ENCODE data around the gene TEX19. TPM values are rescaled to one million over a fixed set of nuclear protein-coding genes. Genes with fewer than 3 reads are reported as not detected.
"Not testable (repeated sequence)": the region's sequence is repeated elsewhere in the genome, so short reads cannot be mapped to it uniquely, and the experiment has no call there.

Gene TEX19
- total RNA-seq, 2 experiments from 2014 or later: 2.0 to 3.4 TPM

- POLR2A ChIA-PET: interaction anchor here (0.6 kb wide), 1 partner anchor 9 kb away, joined by 5 read pairs; no protein-coding TSS in a partner anchor
- BruUV-seq (replicated peaks): no TSS peak
Measured at GRCh38 chr17:82372249-82373071, 13.4 kb downstream of the TEX19 start.

GRCh38 chr17:82373072-82373452 is 14.0 kb downstream of the TEX19 start:
- DNase-seq (ENCODE audit: low spot score); H4K20me1 ChIP-seq (ENCODE audit: insufficient read depth, low read length); H3K36me3 ChIP-seq (ENCODE audit: insufficient read depth, low read length); H3K4me2 ChIP-seq (ENCODE audit: low read length); intact Hi-C loops (cut with micrococcal nuclease; ENCODE audit: unreplicated experiment); H3K79me2 ChIP-seq (ENCODE audit: insufficient read depth, low read depth, low read length); BruUV-seq (replicated peaks); H3K9me2 ChIP-seq (ENCODE audit: insufficient read depth, low read length); H3K9me3 ChIP-seq (ENCODE audit: low read length); H2AFZ ChIP-seq (ENCODE audit: low read length); H3K27ac ChIP-seq (ENCODE audit: low read depth, low read length, poor library complexity, severe bottlenecking); H3K4me3 ChIP-seq (ENCODE audit: low read depth, low read length, poor library complexity, severe bottlenecking): not testable (repeated sequence)
- ChIA-PET POLR2A (interaction anchor here (0.6 kb wide), 1 partner anchor 9 kb away, joined by 5 read pairs; no protein-coding TSS in a partner anchor), CTCF (ENCODE audit: unreplicated experiment) (interaction anchor here (0.6 kb wide), 1 partner anchor 81 kb away, joined by 3 read pairs; no protein-coding TSS in a partner anchor)
- H3K4me1 ChIP-seq (ENCODE audit: insufficient read depth, low read length, poor library complexity, severe bottlenecking): peaks cover 35% of the 10 kb centered on the region

More at GRCh38 chr17:82372249-82373071, 13.4 kb downstream of the TEX19 start:
- intact Hi-C loops (cut with micrococcal nuclease; ENCODE audit: unreplicated experiment): no loop called here
- Histone ChIP-seq H3K79me2 (ENCODE audit: insufficient read depth, low read depth, low read length) (no peaks in the 10 kb centered on the region), H3K9me2 (ENCODE audit: insufficient read depth, low read length) (no peaks in the 10 kb centered on the region), H3K36me3 (ENCODE audit: insufficient read depth, low read length) (no peaks in the 10 kb centered on the region), H3K4me2 (ENCODE audit: low read length) (no peak overlapping the region), H4K20me1 (ENCODE audit: insufficient read depth, low read length) (no peaks in the 10 kb centered on the region), H3K27ac (ENCODE audit: low read depth, low read length, poor library complexity, severe bottlenecking) (no peak overlapping the region), H3K4me3 (ENCODE audit: low read depth, low read length, poor library complexity, severe bottlenecking) (no peak overlapping the region), H3K4me1 (ENCODE audit: insufficient read depth, low read length, poor library complexity, severe bottlenecking) (peaks cover 41% of the 10 kb centered on the region), H3K9me3 (ENCODE audit: low read length) (no peaks in the 10 kb centered on the region), H2AFZ (ENCODE audit: low read length) (no peak overlapping the region)
- TF ChIP-seq EZH2phosphoT487 (IDR thresholded peaks at IDR 0.05; ENCODE audit: borderline replicate concordance, low read depth, low read length) (no peak), CTCF (conservative IDR thresholded peaks at IDR 0.05; ENCODE audit: low read length) (no peak)
- CTCF ChIA-PET (ENCODE audit: unreplicated experiment): interaction anchor here (0.6 kb wide), 1 partner anchor 80 kb away, joined by 3 read pairs; no protein-coding TSS in a partner anchor
- DNase-seq (ENCODE audit: low spot score): no peak

- no peaks in the 10 kb centered on the region for H3K79me2 ChIP-seq (ENCODE audit: insufficient read depth, low read depth, low read length)
- H3K4me1 ChIP-seq (ENCODE audit: insufficient read depth, low read length, poor library complexity, severe bottlenecking): peaks cover 30% of the 10 kb centered on the region
- H3K36me3 ChIP-seq (ENCODE audit: insufficient read depth, low read length): no peaks in the 10 kb centered on the region
- ChIA-PET CTCF (ENCODE audit: unreplicated experiment) (no interaction called here), POLR2A (no interaction called here)
- no peaks in the 10 kb centered on the region for H3K9me2 ChIP-seq (ENCODE audit: insufficient read depth, low read length)
- no peak overlapping the region for H3K4me2 ChIP-seq (ENCODE audit: low read length)
- H2AFZ ChIP-seq (ENCODE audit: low read length): no peak overlapping the region
- H3K9me3 ChIP-seq (ENCODE audit: low read length): no peaks in the 10 kb centered on the region
- no peak overlapping the region for H3K4me3 ChIP-seq (ENCODE audit: low read depth, low read length, poor library complexity, severe bottlenecking)
- TF ChIP-seq EZH2phosphoT487 (IDR thresholded peaks at IDR 0.05; ENCODE audit: borderline replicate concordance, low read depth, low read length) (no peak), CTCF (conservative IDR thresholded peaks at IDR 0.05; ENCODE audit: low read length) (no peak)
- no TSS peak for BruUV-seq (replicated peaks)
- no peaks in the 10 kb centered on the region for H4K20me1 ChIP-seq (ENCODE audit: insufficient read depth, low read length)
- DNase-seq (ENCODE audit: low spot score): no peak
- no peak overlapping the region for H3K27ac ChIP-seq (ENCODE audit: low read depth, low read length, poor library complexity, severe bottlenecking)
- intact Hi-C loops (cut with micrococcal nuclease; ENCODE audit: unreplicated experiment): no loop called here
Measured at GRCh38 chr17:82373731-82374625, 14.9 kb downstream of the TEX19 start.

Measured in OCI-LY7 (cell line).